Measurements from ENCODE around the gene SARDH. TPM values are rescaled to one million over a fixed set of nuclear protein-coding genes. Genes with fewer than 3 reads are reported as not detected.

The SARDH gene
- total RNA-seq, 4 donors from 2014 or later = 0.39 to 2.9 (median 0.51) TPM

GRCh38 chr9:133734590-133735414, 3.4 kb downstream of the SARDH start:
- no peak for TF ChIP-seq EP300 (IDR thresholded peaks at IDR 0.05)
- no peak for TF ChIP-seq POLR2A (IDR thresholded peaks at IDR 0.05; ENCODE audit: low read depth)
- no peak for TF ChIP-seq POLR2AphosphoS5 (IDR thresholded peaks at IDR 0.05)
- TF ChIP-seq, protein P1, sequence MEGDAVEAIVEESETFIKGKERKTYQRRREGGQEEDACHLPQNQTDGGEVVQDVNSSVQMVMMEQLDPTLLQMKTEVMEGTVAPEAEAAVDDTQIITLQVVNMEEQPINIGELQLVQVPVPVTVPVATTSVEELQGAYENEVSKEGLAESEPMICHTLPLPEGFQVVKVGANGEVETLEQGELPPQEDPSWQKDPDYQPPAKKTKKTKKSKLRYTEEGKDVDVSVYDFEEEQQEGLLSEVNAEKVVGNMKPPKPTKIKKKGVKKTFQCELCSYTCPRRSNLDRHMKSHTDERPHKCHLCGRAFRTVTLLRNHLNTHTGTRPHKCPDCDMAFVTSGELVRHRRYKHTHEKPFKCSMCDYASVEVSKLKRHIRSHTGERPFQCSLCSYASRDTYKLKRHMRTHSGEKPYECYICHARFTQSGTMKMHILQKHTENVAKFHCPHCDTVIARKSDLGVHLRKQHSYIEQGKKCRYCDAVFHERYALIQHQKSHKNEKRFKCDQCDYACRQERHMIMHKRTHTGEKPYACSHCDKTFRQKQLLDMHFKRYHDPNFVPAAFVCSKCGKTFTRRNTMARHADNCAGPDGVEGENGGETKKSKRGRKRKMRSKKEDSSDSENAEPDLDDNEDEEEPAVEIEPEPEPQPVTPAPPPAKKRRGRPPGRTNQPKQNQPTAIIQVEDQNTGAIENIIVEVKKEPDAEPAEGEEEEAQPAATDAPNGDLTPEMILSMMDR (IDR thresholded peaks at IDR 0.05) = no peak
- Histone ChIP-seq H3K36me3 (no peaks in the 10 kb centered on the region), H3K4me1 (peaks cover 5 to 18% (median 16%) of the 10 kb centered on the region in 4 donors), H3K27me3 (peaks cover 0 to 17% (median 0%) of the 10 kb centered on the region in 4 donors), H3K27ac (replicated peaks in 1 of 4) (no peak overlapping the region), H3K9me3 (no peaks in the 10 kb centered on the region), H3K4me3 (no peak overlapping the region)
- no peak for DNase-seq (ENCODE audit: extremely low spot score)
- 72% methylated on average over 13 of the region's 23 CpGs for WGBS
- intact Hi-C loops (cut with DNase I) = no loop called here

DNA sequence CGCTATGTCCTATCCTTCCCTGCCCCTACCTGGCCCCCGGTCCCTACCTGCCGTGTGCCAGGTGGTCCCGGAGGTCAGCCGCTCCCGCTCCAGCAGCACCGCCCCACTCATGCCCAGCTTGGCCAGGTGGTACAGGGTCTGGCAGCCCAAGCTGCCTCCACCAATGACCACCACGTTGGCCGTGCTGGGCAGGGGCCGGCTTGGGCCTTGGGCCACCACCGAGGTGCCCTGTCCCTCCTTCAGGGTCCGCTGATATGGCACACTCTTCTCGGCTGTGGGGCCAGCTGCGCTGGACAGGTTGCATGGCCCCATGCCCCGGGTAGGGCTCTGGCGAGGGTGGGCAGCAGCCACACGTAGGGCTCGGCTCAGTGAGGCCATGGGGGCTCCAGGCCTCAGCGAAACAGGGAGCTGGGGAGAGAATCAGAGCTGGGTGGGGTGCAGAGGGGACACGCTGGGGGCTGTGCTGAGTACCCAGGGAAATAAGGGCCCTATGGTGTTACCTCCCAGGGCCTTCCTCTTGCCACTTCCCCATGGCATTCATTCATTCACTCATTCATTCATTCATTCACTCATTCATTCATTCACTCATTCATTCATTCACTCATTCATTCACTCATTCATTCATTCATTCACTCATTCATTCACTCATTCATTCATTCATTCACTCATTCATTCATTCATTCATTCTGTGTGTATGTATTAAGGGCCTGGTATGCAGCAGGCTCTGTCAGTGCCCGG, 4.2 kb downstream of the SARDH start:
- intact Hi-C loops (cut with DNase I) = no loop called here
- H3K9me3 ChIP-seq = no peaks in the 10 kb centered on the region
- no peaks in the 10 kb centered on the region for H3K36me3 ChIP-seq
- TF ChIP-seq EP300 (IDR thresholded peaks at IDR 0.05) (no peak), POLR2AphosphoS5 (IDR thresholded peaks at IDR 0.05) (no peak), POLR2A (IDR thresholded peaks at IDR 0.05; ENCODE audit: low read depth) (no peak)
- TF ChIP-seq, protein P1 (IDR thresholded peaks at IDR 0.05) = no peak
- H3K27me3 ChIP-seq = peaks cover 0 to 22% (median 0%) of the 10 kb centered on the region in 4 donors
- no peak overlapping the region for H3K27ac ChIP-seq (replicated peaks in 1 of 4)
- H3K4me1 ChIP-seq = peaks cover 5 to 18% (median 16%) of the 10 kb centered on the region in 4 donors
- DNase-seq (ENCODE audit: extremely low spot score) = no peak
- H3K4me3 ChIP-seq = no peak overlapping the region
- WGBS = 78% methylated on average over 13 of the region's 21 CpGs

- H3K27ac ChIP-seq (replicated peaks in 1 of 4) = no peak overlapping the region
- intact Hi-C loops (cut with DNase I) = no loop called here
- no peaks in the 10 kb centered on the region for H3K36me3 ChIP-seq
- WGBS = 81% methylated on average over 4 of the region's 4 CpGs
- peaks cover 5 to 15% (median 13%) of the 10 kb centered on the region in 4 donors for H3K4me1 ChIP-seq
- no peak for TF ChIP-seq POLR2A (IDR thresholded peaks at IDR 0.05; ENCODE audit: low read depth)
- TF ChIP-seq EP300 (IDR thresholded peaks at IDR 0.05) = no peak
- TF ChIP-seq POLR2AphosphoS5 (IDR thresholded peaks at IDR 0.05) = no peak
- TF ChIP-seq, protein P1 (IDR thresholded peaks at IDR 0.05) = no peak
- DNase-seq (ENCODE audit: extremely low spot score) = no peak
- H3K9me3 ChIP-seq = no peaks in the 10 kb centered on the region
- peaks cover 0 to 22% (median 0%) of the 10 kb centered on the region in 4 donors for H3K27me3 ChIP-seq
- no peak overlapping the region for H3K4me3 ChIP-seq
Measured at GRCh38 chr9:133733421-133733795, 4.7 kb downstream of the SARDH start.

GRCh38 chr9:133732639-133733408, 5.3 kb downstream of the SARDH start:
- intact Hi-C loops (cut with DNase I) = no loop called here
- Histone ChIP-seq H3K4me3 (no peak overlapping the region), H3K9me3 (no peaks in the 10 kb centered on the region), H3K4me1 (peaks cover 0 to 9% (median 7%) of the 10 kb centered on the region in 4 donors), H3K27me3 (peaks cover 0 to 28% (median 0%) of the 10 kb centered on the region in 4 donors), H3K27ac (replicated peaks in 1 of 4) (no peak overlapping the region), H3K36me3 (no peaks in the 10 kb centered on the region)
- TF ChIP-seq, protein P1 (IDR thresholded peaks at IDR 0.05) = no peak
- no peak for DNase-seq (ENCODE audit: extremely low spot score)
- 76% methylated on average over 7 of the region's 10 CpGs for WGBS

Data from esophagus muscularis mucosa (tissue), 4 donors.